NOMO-1 (cell line): Measurements from ENCODE around the gene PLA2G15.

ENCODE experiments used
- DNase-seq, 2 experiments: peaks; one replicate each; lab custom pipeline; 2025; ENCODE audit not compliant: unreplicated experiment in 2 of 2; lab: John Stamatoyannopoulos, UW

PLA2G15 gene

DNA sequence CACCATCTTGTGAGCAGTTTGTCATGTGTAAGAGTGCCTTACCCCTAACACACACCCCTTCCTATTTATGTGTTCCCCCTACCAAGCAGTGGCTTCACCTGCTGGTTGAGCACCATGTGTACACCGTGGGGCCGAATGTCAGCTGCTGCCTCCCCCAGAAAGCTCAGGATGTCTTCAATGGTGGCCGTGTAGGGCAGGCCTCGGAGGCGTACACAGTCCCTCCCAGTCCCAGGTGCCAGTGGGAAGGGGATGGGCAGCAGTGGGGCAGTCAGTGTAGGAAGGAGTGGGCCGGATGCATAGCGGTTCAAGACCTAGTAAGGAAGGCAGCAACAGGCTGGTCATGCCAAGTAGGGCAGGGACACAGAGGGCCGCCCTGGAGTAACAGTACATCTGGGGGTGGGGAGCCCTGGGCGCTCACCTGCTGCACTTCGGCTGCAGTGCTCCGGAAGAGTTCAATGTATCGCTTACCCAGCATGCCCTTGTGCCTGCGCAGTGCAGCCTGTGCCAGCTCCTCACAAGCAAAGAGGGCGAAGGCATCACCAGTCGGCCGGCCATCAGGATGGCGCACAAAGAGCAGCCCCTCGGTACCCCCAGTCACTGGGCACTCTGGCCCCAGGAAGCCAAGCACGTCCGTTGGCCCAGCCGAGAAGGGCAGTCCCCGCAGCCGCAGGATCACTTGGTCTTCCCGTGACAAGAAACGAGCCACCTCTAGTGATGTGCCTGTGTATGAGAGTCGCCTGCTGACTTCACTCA, 13.6 kb upstream of the PLA2G15 start:
- DNase-seq = no peak

- DNase-seq = no peak
Measured at GRCh38 chr16:68232335-68232734, 12.8 kb upstream of the PLA2G15 start.

- DNase-seq = no peak
Measured at GRCh38 chr16:68233085-68233834, 11.9 kb upstream of the PLA2G15 start.

DNA sequence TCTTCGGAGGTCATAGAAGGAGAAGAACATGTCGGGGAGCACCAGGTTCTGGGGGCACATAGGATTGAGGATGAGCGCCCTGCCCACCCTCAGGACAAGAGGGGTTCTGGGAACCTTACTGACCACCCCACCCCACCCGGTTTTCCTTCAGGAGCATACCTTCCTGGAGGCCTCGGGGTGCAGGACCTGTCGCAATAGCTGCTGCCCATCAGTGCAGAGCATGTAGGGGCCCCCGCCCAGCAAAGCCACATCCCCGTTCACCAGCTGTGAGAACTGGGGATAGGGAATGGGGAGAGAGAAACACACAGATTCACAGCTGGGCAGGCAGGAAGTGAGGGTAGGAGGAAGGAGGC, 11.4 kb upstream of the PLA2G15 start:
- no peak for DNase-seq

- no peak for DNase-seq
Measured at GRCh38 chr16:68234188-68235107, 10.7 kb upstream of the PLA2G15 start.

DNA sequence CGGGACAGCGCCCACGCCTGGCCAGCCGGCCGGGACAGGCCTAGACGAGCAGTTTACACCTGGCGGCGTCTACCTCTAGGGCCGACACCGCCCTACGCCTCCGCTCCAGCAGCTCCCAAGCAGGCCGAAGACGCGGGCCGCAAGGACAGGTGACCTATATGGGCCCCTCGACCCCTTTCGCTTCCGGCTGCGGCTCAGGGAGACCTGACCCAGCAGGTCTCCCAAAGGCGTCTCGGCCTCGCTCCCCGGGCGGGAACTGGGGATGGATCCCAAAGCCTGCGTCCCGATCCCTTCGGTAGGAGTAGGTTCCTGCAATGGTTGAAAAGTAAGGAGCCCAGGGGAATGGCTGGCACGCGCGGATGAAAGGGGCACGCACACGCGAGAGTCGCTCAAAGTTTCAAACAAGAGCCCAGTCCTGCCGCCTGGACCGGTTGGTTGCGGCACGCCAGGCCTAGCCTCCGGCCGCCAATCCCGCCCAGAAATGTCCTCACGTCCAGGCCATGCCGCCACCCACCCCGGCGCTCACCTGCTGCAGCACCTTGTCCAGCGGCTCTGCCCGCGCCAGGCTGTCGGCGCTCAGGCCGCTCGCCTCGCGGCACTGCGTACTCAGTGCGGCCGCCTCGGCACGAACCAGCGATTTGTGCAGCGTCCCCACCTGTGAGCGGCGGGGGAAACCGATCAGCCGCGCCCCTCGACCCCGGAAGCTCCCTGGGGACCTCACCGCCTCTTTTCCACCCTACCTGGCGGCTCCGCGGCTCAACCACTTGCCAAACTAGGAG, 9.9 kb upstream of the PLA2G15 start:
- no peak for DNase-seq

GRCh38 chr16:68235887-68236136, 9.4 kb upstream of the PLA2G15 start, which contains the start of gene ESRP2:
Gene ESRP2, minus strand, starts transcription at chr16:68236127. Its CDS starts 82 bp downstream, at chr16:68236045.
- DNase-seq = no peak

DNA sequence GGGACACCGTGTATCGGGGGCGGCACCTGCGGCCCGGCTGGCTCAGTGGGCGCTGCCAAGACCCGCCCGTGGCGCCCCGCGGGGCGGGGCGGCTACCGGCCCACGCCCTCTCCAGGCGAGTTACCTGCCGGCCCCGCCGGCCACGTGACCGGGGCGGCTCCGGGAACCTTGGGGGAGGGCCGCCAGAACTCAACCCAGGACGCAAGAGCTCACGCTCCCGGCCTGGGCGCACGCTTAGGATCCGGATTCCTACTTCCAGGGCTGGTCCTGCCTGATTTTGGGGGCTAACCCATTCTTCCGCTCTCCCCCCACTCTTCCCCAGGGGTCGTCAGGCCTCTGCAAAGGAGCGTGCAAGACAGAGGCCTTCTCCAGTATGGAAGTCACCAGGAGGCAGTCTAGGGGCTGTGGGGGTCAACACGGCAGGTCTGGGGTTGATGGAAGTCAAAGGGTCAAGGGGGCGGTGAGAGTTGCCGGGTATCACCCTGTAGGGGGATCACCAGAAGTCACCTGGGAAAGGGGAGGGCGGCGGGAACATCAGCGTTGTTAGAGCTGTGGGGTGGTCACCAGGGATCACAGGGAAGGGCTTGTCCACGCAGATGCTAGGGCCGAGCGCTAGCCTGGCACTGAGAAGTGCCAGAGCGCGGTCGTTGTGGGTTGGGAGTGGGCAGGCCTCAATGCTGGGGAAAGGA, 8.9 kb upstream of the PLA2G15 start:
- no peak for DNase-seq

DNA sequence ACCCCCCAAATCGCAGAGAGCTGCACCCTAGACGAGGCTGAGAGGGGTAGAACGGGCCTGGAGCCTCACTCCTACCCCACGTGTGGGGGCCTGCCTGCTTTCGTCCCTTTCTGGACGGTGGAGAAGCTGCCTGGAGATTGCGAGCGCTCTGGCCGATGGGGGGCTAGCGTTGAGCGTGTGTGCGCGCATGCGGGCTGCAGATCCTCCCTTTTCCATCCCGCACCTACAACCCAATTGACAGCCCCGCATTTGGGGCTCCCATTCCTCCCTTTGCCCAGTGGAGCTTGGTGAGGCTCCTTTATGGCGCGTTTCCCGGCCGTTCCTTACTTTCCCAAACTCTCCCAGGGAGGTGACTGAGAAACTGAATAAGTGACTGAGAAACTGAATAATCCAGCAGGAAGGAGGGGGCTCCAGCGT, 8.3 kb upstream of the PLA2G15 start:
- no peak for DNase-seq

DNA sequence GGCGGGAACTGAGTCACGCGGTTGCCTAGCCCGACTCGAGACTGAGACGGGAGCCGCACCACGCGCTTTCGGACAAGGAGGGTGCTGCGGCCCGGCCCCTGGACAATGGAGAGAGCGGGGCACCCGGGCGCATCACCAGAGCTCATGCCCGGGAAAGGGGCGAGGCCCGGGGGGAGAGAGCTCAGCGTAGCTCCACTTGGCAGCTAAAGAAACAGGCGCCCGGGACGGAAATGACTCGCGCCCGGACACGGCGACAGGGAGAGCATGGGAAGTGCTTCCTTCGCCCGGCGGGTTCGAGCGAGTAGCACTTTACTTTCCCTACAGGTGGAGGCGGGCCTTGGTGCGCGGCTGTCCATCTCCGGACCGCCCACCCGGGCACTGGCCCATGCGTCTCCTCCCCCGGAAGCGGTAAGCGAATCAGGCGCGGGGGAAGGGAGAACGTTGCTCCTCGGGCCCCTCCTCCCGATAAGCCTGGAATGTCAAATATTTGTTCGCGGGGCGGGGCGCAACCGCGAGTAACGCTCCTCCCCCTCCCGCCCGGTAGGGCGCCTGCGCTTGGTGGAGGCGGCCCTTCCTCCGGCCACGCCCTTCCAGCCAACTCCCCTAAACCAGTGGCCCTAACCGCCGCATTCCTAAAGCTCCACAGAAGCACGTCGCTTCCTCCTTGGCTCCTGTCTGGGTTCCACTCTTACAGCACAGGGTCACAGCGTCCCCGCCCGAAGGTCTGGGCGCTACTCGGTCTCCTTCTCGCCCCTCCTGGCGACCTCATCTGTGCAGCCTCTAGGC, 7.7 kb upstream of the PLA2G15 start:
- peak; percentile 98 to 99 for DNase-seq

GRCh38 chr16:68238029-68238345, 7.2 kb upstream of the PLA2G15 start:
- no peak for DNase-seq

GRCh38 chr16:68242085-68242484, 3.1 kb upstream of the PLA2G15 start:
- no peak for DNase-seq

GRCh38 chr16:68242926-68243858, 2.0 kb upstream of the PLA2G15 start:
- DNase-seq = no peak

- no peak for DNase-seq
Measured at GRCh38 chr16:68244481-68244902, 681 bp upstream of the PLA2G15 start.

DNA sequence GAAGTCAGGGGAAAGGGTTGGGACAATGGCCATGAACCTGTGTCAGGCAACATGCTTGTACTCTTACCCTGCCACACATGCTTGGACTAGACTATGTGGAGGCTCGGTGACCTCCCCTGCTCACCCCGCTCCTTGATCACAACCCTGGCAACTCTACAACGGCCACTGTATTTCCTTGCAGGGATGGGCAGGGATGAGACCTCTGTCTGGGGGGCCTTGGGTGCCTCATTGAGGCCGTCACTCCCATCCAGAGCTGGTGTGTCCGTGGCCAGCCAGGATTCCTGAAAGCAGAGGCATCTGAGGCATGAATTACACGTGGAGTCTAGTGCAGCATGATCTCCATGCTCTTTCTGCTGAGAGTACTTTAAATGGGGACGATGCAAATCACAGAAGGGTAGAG, 948 bp downstream of the PLA2G15 start:
- no peak for DNase-seq

GRCh38 chr16:68246666-68247065, 1.5 kb downstream of the PLA2G15 start:
- no peak for DNase-seq

DNA sequence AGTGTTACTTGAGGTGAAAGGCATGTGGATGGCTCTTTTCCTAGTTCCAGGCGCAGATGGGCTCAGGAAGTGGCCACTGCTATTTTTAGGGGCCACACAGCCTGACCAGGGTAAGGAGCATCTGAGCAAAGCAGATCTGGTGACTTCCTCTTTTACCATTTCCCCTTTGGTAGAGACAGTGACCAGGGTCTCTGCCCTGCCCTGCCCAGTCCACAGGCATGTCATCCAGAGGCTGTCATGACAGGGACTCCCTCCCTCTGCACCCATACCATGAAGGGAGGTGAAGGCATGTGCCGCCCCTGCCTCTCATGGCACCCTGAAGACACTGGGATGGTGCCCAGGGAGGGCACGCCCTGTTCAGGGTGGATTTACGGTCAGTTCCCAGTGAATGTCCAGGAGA, 2.2 kb downstream of the PLA2G15 start:
- DNase-seq = peak in 1 of 2 experiments; percentile 26

- DNase-seq = no peak
Measured at GRCh38 chr16:68247932-68248331, 2.8 kb downstream of the PLA2G15 start.
